DMS153 treated with DMSO at 0.1 percent for 48 hours (cell line): ENCODE measurements around the gene NR2F2.

ENCODE experiments used
- DNase-seq: peaks from one replicate; lab custom pipeline; 2025; ENCODE audit not compliant: unreplicated experiment; lab: John Stamatoyannopoulos, UW

NR2F2 gene

DNA sequence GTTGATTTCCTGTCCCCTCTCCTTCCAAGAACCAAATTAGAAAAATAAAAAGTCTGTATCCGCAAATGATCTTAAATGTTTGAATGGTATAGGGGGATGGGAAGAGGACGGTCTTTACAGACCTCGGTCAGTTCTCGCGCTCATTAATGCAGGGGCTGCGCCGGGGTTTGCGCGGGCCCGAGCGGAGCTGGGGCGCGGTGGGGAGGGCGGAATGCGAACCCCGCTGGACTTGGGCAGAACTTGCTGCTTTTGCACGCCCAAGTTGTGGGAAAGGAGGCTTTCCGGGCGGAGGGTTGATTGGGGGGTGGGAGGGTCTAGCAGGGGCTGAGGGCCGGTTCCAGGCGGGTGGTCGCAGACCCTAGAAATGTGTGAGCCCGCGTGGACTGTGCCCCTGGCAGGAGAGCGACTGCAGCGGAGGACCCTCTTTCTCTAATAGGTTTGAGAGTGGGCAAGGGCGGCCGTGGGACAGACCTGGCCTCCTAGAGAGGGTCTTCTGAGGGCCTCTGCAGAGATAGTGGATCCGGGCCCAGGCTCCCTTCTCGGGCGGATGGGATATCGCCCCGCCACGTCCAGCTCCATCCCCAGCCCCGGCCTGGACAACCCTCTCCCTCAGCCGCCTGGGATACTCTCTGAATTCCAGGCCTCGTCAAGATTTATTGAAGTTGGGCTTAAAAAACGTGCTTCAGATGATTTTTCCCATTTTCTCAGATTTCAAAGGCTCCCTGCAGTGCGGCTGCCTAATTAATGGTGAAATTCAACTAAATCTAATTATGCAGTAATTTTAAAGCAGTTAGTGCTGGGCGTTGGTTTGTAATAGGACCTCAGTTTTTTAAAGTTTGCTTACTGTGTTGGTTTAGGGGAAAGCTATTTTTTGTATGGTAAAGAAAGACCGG lies 11.3 kb downstream of the NR2F2 start:
- DNase-seq = no peak

GRCh38 chr15:96342406-96343112 lies 12.1 kb downstream of the NR2F2 start:
- no peak for DNase-seq

GRCh38 chr15:96343113-96344059 lies 12.9 kb downstream of the NR2F2 start:
- DNase-seq = no peak

- no peak for DNase-seq
Measured at GRCh38 chr15:96344060-96344705, 13.7 kb downstream of the NR2F2 start.

DNA sequence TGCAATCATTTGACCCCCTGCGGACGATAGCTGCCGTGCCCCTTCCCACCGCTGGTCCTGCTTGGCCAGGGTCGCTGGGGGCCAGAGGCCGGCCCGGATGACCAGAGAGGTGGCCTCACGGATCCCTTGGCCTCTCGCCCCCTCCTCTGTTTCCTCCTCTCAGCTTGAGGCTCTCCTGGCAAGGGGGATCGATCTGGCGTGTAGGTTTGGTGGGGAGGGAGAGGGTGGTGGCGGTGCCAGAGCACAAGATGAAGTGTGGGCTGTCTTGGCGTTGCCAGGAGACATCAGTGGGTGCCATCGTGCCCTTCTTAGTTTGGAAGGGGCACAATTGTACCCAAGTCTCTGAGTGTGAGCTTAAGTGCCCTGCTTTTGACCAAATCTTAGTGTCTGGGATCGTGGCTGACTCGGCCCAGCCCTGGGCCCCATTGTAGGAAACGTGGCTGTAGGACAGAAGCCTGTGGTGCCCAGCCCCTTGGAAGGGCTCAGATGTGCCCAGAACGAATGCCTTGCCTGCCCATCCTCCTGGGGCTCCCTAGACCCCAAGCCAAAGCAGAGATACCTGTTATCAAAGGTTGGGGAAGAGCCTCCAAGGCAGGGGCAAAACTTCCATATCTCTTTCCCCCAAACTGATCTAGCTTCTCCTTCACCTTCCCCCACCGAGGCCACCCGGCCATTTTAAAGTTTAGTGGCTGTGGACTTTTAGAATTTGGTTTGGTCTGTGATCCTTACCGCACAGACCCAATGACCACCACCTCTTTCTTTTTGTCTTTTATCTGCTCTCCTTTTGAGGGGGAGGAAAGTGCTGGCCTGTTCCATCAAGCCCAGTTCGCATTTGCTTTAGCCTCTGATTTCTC lies 14.4 kb downstream of the NR2F2 start:
- DNase-seq = no peak

- no peak for DNase-seq
Measured at GRCh38 chr15:96345560-96346399, 15.3 kb downstream of the NR2F2 start.

DNA sequence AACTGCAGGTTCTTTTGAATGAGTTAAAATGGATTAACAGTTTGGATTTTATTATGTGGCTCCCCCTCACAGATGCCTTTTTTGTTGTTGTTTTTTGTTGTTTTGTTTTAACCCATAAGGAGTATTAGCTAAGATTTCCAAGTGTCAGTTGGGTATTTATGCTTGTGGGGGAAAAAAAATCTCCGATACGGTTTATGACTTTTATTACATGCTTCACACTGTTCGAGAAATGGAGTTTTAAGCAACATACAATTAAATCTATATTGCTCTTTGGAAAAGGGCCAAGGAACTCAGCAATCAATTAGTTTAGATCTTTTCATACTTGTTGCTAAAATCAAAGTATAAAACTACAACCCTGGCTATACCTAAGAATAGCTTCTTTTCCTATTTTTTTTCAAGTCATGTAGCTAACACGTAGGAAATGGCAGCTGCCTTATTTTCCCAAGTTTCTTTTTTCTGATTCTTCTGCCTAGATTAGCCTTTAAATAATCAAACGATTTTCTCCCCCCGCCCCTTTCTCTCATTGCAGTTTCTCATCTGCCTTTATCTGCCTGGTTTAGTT lies 16.0 kb downstream of the NR2F2 start:
- DNase-seq = no peak

- no peak for DNase-seq
Measured at GRCh38 chr15:96347181-96348111, 16.9 kb downstream of the NR2F2 start.

GRCh38 chr15:96348112-96349027 lies 17.9 kb downstream of the NR2F2 start:
- no peak for DNase-seq

GRCh38 chr15:96349034-96349856 lies 18.7 kb downstream of the NR2F2 start:
- no peak for DNase-seq

GRCh38 chr15:96349857-96350720 lies 19.6 kb downstream of the NR2F2 start:
- DNase-seq = no peak

DNA sequence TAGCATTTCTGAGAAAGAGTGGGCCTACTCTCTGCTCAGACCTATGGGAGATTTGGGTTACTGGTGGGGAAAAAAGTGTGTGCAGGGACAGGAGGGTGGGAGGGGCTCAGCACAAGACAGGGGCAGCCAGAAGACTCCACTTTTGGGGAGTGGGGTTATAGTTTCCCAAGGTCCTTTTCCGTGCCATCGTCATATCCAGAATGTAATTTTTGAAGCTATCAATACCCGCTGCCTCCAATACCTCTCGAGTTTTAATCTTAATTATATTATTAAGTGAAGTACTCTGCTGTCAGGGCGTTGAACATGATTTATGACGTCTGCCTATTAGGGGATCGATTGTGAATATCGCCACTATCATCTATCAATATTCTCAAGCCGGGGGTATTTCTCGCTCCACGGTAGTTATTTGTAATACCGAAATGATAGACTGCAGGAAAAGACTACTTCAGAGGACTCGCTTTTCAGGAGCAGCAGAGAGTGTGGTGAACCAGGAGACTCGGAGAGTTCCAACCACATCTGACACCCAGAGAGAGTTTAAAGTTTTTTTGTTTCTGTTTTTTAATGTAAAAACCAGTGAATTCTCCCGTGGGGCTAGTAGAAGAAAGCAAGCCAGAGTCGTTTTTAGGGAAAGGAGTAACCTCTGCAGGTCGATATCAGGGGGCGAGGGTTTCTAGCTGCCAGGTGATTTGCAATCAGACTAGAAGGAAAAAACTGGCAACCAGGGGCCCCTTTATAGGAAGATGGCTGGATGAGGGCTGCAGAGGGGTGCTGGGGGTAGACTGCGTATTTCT lies 20.6 kb downstream of the NR2F2 start:
- no peak for DNase-seq

GRCh38 chr15:96351761-96352603 lies 21.5 kb downstream of the NR2F2 start:
- DNase-seq = no peak
